Mammary epithelial cell (primary cell): ENCODE measurements around the gene IGLL5.

ENCODE experiments used
- EZH2 ChIP-seq: IDR thresholded peaks from 2 replicates; pipeline ENCODE4 v1.6.1; 2012; ENCODE audit warnings: low read length, inconsistent platforms, borderline replicate concordance
- TF ChIP-seq, protein P1 (sequence below), 2 donors: IDR thresholded peaks in 1 of 2; conservative IDR thresholded peaks in 1 of 2; 2 replicates each; pipeline ENCODE4 v1.5.1; 2011 to 2012; ENCODE audit warnings: inconsistent platforms in 2 of 2, low read length in 2 of 2, mild to moderate bottlenecking in 2 of 2, control low read depth in 1 of 2, low read depth in 1 of 2; ENCODE audit not compliant: insufficient read depth in 1 of 2; ENCODE audit errors: extremely low read depth in 1 of 2

DNA sequence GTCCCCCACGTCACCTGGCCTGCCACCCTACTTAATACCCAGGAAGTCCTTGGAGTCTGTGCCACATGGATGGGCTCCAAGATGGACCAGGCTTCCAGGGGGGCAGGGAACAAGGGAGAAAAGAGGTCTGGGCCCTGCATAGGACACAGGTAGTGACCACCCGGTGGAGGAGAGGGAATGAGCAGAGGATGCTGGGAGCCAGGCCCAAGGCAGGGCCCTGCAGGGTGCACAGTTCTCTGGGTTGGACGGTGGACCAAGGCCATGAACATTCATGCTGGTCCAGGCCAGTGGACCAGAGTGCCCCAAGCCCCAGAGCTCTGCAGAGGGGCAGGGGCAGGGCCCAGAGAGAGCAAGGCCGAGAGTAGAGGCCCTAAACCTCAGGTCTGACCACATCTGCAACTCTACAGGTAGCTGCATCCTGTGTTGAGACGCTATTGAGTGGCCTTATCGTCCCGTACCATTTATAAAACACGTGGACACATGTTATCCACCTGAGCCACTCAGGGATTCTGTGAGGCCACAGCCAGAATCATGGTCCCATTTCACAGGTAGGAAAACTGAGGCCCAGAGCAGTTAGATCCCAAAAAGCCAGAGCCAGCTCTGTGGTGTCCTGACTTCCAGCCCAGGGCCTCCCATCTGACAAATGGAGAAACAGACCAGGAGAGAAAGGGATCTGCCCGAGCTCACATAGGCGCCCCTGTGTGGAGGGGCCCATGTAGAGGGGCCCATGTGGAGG lies 46.4 kb downstream of the IGLL5 start:
- TF ChIP-seq, protein P1, sequence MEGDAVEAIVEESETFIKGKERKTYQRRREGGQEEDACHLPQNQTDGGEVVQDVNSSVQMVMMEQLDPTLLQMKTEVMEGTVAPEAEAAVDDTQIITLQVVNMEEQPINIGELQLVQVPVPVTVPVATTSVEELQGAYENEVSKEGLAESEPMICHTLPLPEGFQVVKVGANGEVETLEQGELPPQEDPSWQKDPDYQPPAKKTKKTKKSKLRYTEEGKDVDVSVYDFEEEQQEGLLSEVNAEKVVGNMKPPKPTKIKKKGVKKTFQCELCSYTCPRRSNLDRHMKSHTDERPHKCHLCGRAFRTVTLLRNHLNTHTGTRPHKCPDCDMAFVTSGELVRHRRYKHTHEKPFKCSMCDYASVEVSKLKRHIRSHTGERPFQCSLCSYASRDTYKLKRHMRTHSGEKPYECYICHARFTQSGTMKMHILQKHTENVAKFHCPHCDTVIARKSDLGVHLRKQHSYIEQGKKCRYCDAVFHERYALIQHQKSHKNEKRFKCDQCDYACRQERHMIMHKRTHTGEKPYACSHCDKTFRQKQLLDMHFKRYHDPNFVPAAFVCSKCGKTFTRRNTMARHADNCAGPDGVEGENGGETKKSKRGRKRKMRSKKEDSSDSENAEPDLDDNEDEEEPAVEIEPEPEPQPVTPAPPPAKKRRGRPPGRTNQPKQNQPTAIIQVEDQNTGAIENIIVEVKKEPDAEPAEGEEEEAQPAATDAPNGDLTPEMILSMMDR (conservative IDR thresholded peaks at IDR 0.05 in 1 of 2, IDR thresholded peaks at IDR 0.05 in 1 of 2; ENCODE audit: extremely low read depth in 1 of 2, insufficient read depth in 1 of 2, low read depth in 1 of 2, low read length in 2 of 2) = no peak
- no peak for TF ChIP-seq EZH2
